Measurements from ENCODE around the gene C12orf42.
"Not testable (repeated sequence)": the region's sequence is repeated elsewhere in the genome, so short reads cannot be mapped to it uniquely, and the experiment has no call there.

GRCh38 chr12:103425674-103426073 lies 70.1 kb downstream of the C12orf42 start:
- TF ChIP-seq SUZ12 (IDR thresholded peaks at IDR 0.05; ENCODE audit: extremely low read depth, insufficient read depth, insufficient read length); ZNF274 (IDR thresholded peaks at IDR 0.05; ENCODE audit: low read depth, low read length): not testable (repeated sequence)
